Peyer's patch (tissue), 4 donors: Measurements from ENCODE around the gene CDK13.

Experiments used
- CTCF ChIP-seq, 6 experiments: fragments of 450-650 bp in 4 of 6; fragments of 200-600 bp in 2 of 6; sonication (generic) in 1 of 6; IDR thresholded peaks; one replicate each; pipeline ENCODE4 v1.5.1; 2017 to 2019; ENCODE audit warnings: antibody characterized with exemption in 6 of 6, mild to moderate bottlenecking in 3 of 6, moderate library complexity in 1 of 6
- POLR2A ChIP-seq, 2 donors: fragments of 450-650 bp; IDR thresholded peaks; one replicate each; pipeline ENCODE4 v1.5.1; 2017; ENCODE audit warnings: antibody characterized with exemption in 2 of 2, mild to moderate bottlenecking in 2 of 2, moderate library complexity in 2 of 2

GRCh38 chr7:40072268-40072667, 122.2 kb downstream of the CDK13 start:
- TF ChIP-seq CTCF (IDR thresholded peaks at IDR 0.05), result no peak
- TF ChIP-seq POLR2A (IDR thresholded peaks at IDR 0.05), result no peak
